KMS-11 (cell line): Measurements from ENCODE around the gene GJA9.
"Not testable (repeated sequence)": the region's sequence is repeated elsewhere in the genome, so short reads cannot be mapped to it uniquely, and the experiment has no call there.

Experiments
- H2AFZ ChIP-seq: fragments of 200-600 bp; sonication (generic); 2 replicates; pipeline ENCODE4 v1.6.1; 2016; ENCODE audit warnings: antibody characterized with exemption, mixed run types, low read depth
- H3K27ac ChIP-seq: fragments of 200-600 bp; sonication (generic); 2 replicates; pipeline ENCODE4 v1.6.1; 2016; ENCODE audit warnings: mild to moderate bottlenecking, mixed run types
- H3K27me3 ChIP-seq: fragments of 200-600 bp; sonication (generic); 2 replicates; pipeline ENCODE4 v1.6.1; 2017; ENCODE audit warnings: mild to moderate bottlenecking, low read depth, mixed run types, moderate library complexity; ENCODE audit not compliant: insufficient read depth
- H3K36me3 ChIP-seq: fragments of 200-600 bp; sonication (generic); 2 replicates; pipeline ENCODE4 v1.6.1; 2017; ENCODE audit warnings: mild to moderate bottlenecking, mixed run types; ENCODE audit not compliant: insufficient read depth
- H3K4me1 ChIP-seq: fragments of 200-600 bp; sonication (generic); 2 replicates; pipeline ENCODE4 v1.6.1; 2016; ENCODE audit warnings: mild to moderate bottlenecking, low read depth, mixed run types; ENCODE audit not compliant: poor library complexity, severe bottlenecking
- H3K4me2 ChIP-seq: fragments of 200-600 bp; sonication (generic); 2 replicates; pipeline ENCODE4 v1.7.0; 2016; ENCODE audit warnings: mild to moderate bottlenecking, mixed run types
- H3K4me3 ChIP-seq: fragments of 200-600 bp; sonication (generic); IDR thresholded peaks from 2 replicates; pipeline ENCODE4 v1.6.1; 2017; ENCODE audit warnings: low read depth, low read length, mixed read lengths; ENCODE audit not compliant: insufficient read depth
- H3K79me2 ChIP-seq: fragments of 200-600 bp; sonication (generic); 2 replicates; pipeline ENCODE4 v1.6.1; 2016; ENCODE audit warnings: low read depth, mixed run types; ENCODE audit not compliant: insufficient read depth
- H3K9ac ChIP-seq: fragments of 200-600 bp; sonication (generic); 2 replicates; pipeline ENCODE4 v1.6.1; 2016; ENCODE audit warnings: mild to moderate bottlenecking, mixed run types
- H4K20me1 ChIP-seq: fragments of 200-600 bp; sonication (generic); 2 replicates; pipeline ENCODE4 v1.6.1; 2016; ENCODE audit warnings: mild to moderate bottlenecking, mixed run types; ENCODE audit not compliant: insufficient read depth
- TF ChIP-seq, protein P1 (sequence below): fragments of 200-600 bp; sonication (generic); conservative IDR thresholded peaks from 2 replicates; pipeline ENCODE4 v1.6.1; 2017; ENCODE audit warnings: low read depth, mild to moderate bottlenecking, antibody characterized with exemption, low read length, moderate library complexity, mixed read lengths

The GJA9 gene

GRCh38 chr1:38917337-38917736 is 36.0 kb upstream of the GJA9 start:
- H3K4me2 ChIP-seq, result no peak overlapping the region
- H3K4me1 ChIP-seq, result peaks cover 5% of the 10 kb centered on the region
- no peak overlapping the region for H3K27ac ChIP-seq
- H3K27me3 ChIP-seq, result no peaks in the 10 kb centered on the region
- no peak overlapping the region for H2AFZ ChIP-seq
- no peaks in the 10 kb centered on the region for H4K20me1 ChIP-seq
- no peaks in the 10 kb centered on the region for H3K79me2 ChIP-seq
- no peak overlapping the region for H3K4me3 ChIP-seq
- TF ChIP-seq, protein P1, sequence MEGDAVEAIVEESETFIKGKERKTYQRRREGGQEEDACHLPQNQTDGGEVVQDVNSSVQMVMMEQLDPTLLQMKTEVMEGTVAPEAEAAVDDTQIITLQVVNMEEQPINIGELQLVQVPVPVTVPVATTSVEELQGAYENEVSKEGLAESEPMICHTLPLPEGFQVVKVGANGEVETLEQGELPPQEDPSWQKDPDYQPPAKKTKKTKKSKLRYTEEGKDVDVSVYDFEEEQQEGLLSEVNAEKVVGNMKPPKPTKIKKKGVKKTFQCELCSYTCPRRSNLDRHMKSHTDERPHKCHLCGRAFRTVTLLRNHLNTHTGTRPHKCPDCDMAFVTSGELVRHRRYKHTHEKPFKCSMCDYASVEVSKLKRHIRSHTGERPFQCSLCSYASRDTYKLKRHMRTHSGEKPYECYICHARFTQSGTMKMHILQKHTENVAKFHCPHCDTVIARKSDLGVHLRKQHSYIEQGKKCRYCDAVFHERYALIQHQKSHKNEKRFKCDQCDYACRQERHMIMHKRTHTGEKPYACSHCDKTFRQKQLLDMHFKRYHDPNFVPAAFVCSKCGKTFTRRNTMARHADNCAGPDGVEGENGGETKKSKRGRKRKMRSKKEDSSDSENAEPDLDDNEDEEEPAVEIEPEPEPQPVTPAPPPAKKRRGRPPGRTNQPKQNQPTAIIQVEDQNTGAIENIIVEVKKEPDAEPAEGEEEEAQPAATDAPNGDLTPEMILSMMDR, result no peak
- H3K36me3 ChIP-seq, result no peaks in the 10 kb centered on the region
- H3K9ac ChIP-seq, result no peak overlapping the region

- H4K20me1 ChIP-seq, result no peaks in the 10 kb centered on the region
- H2AFZ ChIP-seq, result no peak overlapping the region
- H3K79me2 ChIP-seq, result no peaks in the 10 kb centered on the region
- H3K4me2 ChIP-seq, result no peak overlapping the region
- peaks cover 5% of the 10 kb centered on the region for H3K4me1 ChIP-seq
- H3K36me3 ChIP-seq, result no peaks in the 10 kb centered on the region
- TF ChIP-seq, protein P1, result no peak
- H3K4me3 ChIP-seq, result no peak overlapping the region
- no peak overlapping the region for H3K27ac ChIP-seq
- H3K9ac ChIP-seq, result no peak overlapping the region
- no peaks in the 10 kb centered on the region for H3K27me3 ChIP-seq
Observed at GRCh38 chr1:38915352-38915948, 34.1 kb upstream of the GJA9 start.

DNA sequence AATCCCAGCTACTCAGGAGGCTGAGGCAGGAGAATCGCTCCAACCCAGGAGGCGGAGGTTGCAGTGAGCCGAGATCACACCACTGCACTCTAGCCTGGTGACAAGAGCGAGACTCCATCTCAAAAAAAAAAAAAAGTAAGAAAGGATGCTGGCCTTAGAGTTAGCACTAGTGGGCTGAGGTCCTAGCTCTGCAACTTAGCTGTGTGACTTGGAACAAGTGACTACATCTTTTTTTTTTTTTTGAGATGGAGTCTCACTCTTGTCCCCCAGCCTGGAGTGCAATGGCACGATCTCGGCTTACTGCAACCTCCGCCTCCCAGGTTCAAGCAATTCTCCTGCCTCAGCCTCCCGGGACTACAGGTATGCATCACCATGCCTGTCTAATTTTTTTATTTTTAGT is 33.5 kb upstream of the GJA9 start:
- H3K9ac ChIP-seq, H3K79me2 ChIP-seq, H3K36me3 ChIP-seq, H3K27ac ChIP-seq, H3K27me3 ChIP-seq, H2AFZ ChIP-seq, H3K4me2 ChIP-seq, H3K4me1 ChIP-seq, H3K4me3 ChIP-seq, H4K20me1 ChIP-seq: not testable (repeated sequence)

DNA sequence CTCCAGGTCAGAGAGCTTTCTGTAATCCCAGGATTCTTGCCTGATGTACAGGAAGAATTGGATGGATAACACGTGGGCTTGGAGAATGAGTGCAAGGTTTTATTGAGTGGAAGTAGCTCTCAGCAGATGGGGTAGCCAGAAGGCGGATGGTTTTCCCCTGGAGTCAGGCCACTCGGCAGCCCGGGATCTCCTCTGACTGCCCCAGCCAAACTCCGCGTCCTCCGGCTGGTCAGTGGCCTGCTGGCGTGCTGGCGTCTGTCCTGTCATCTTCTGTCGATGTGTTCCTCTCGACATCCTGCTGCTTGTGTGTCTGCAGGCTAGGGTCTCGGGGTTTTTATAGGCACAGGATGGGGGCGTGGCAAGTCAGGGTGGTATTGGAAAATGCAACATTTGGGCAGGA is 27.4 kb upstream of the GJA9 start:
- TF ChIP-seq, protein P1, result no peak
- no peaks in the 10 kb centered on the region for H3K27me3 ChIP-seq
- no peaks in the 10 kb centered on the region for H3K4me1 ChIP-seq
- no peak overlapping the region for H3K4me3 ChIP-seq
- H3K36me3 ChIP-seq, result no peaks in the 10 kb centered on the region
- no peak overlapping the region for H3K9ac ChIP-seq
- H3K4me2 ChIP-seq, result no peak overlapping the region
- H4K20me1 ChIP-seq, result no peaks in the 10 kb centered on the region
- H3K79me2 ChIP-seq, result no peaks in the 10 kb centered on the region
- no peak overlapping the region for H3K27ac ChIP-seq
- H2AFZ ChIP-seq, result no peak overlapping the region

DNA sequence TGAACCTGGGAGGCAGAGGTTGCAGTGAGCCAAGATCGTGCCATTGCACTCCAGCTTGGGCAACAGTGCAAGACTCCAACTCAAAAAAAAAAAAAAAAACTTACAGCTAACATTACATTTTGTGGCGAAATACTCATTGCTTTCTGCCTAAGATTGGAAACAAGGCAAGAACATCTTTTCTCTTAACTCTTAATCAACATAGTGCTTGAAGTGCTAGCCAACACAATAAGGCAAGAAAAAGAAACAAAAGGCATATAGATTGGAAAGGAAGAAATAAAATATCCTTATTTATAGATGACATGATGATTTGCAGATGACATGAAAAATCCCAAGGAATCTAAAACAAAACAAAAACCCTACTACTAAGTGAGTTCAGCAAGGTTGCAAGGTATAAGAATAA is 24.6 kb upstream of the GJA9 start:
- H3K4me3 ChIP-seq, result no peak overlapping the region
- no peaks in the 10 kb centered on the region for H4K20me1 ChIP-seq
- no peak overlapping the region for H2AFZ ChIP-seq
- H3K4me2 ChIP-seq, result no peak overlapping the region
- TF ChIP-seq, protein P1, result no peak
- no peaks in the 10 kb centered on the region for H3K27me3 ChIP-seq
- H3K36me3 ChIP-seq, result no peaks in the 10 kb centered on the region
- H3K27ac ChIP-seq, result no peak overlapping the region
- H3K9ac ChIP-seq, result no peak overlapping the region
- H3K4me1 ChIP-seq, result no peaks in the 10 kb centered on the region
- H3K79me2 ChIP-seq, result no peaks in the 10 kb centered on the region
